Neuronal stem cell (in vitro differentiated cells): ENCODE measurements around the gene C2orf69.

Experiments
- DNase-seq: peaks from one replicate; pipeline ENCODE4 v3.0.0-alpha.2; 2013; ENCODE audit warnings: low spot score
- H2AFZ ChIP-seq: one replicate; pipeline ENCODE4 v1.6.1; 2013; ENCODE audit warnings: mild to moderate bottlenecking, low read length, inconsistent platforms
- H2AK5ac ChIP-seq: 2 replicates; pipeline ENCODE4 v1.6.1; 2013; ENCODE audit warnings: low read depth, mild to moderate bottlenecking, inconsistent platforms, low read length, moderate library complexity, mixed read lengths
- H2BK120ac ChIP-seq: 2 replicates; pipeline ENCODE4 v1.6.1; 2013; ENCODE audit warnings: low read depth, mild to moderate bottlenecking, inconsistent platforms, low read length, moderate library complexity, mixed read lengths
- H2BK12ac ChIP-seq: one replicate; pipeline ENCODE4 v1.6.1; 2013; ENCODE audit warnings: low read length, inconsistent platforms
- H2BK15ac ChIP-seq: 2 replicates; pipeline ENCODE4 v1.6.1; 2013; ENCODE audit warnings: mild to moderate bottlenecking, low read length, inconsistent platforms, mixed read lengths
- H2BK5ac ChIP-seq: one replicate; pipeline ENCODE4 v1.6.1; 2013; ENCODE audit warnings: inconsistent platforms, mild to moderate bottlenecking, low read length, moderate library complexity
- H3K14ac ChIP-seq: one replicate; pipeline ENCODE4 v1.6.1; 2013; ENCODE audit warnings: low read length, inconsistent platforms
- H3K18ac ChIP-seq: 2 replicates; pipeline ENCODE4 v1.6.1; 2013; ENCODE audit warnings: low read length, inconsistent platforms
- H3K23ac ChIP-seq: 2 replicates; pipeline ENCODE4 v1.6.1; 2013; ENCODE audit warnings: low read depth, mild to moderate bottlenecking, mixed read lengths, low read length, inconsistent platforms; ENCODE audit not compliant: poor library complexity
- H3K27ac ChIP-seq: replicated peaks from 3 replicates; pipeline ENCODE4 v1.5.1; 2013; ENCODE audit warnings: low read length, inconsistent platforms
- H3K27me3 ChIP-seq, 3 experiments: 2 replicates each; pipeline ENCODE4 v1.6.1; 2013; ENCODE audit warnings: low read length in 3 of 3, mild to moderate bottlenecking in 2 of 3, inconsistent platforms in 1 of 3, low read depth in 1 of 3, mixed read lengths in 1 of 3, moderate library complexity in 1 of 3; ENCODE audit not compliant: control insufficient read depth in 3 of 3, insufficient read depth in 3 of 3
- H3K36me3 ChIP-seq, 2 donors: replicated peaks in 1 of 2; 2 replicates each; pipeline ENCODE4 v1.6.1; 2013; ENCODE audit warnings: low read length in 2 of 2; ENCODE audit not compliant: control insufficient read depth in 2 of 2, insufficient read depth in 2 of 2
- H3K4ac ChIP-seq: 2 replicates; pipeline ENCODE4 v1.6.1; 2013; ENCODE audit warnings: inconsistent platforms, mild to moderate bottlenecking, low read length, moderate library complexity
- H3K4me1 ChIP-seq, 2 donors: 1 replicate in 1 of 2; 2 replicates in 1 of 2; pipeline ENCODE4 v1.6.1; 2013; ENCODE audit warnings: low read length in 2 of 2, low read depth in 1 of 2; ENCODE audit not compliant: control insufficient read depth in 2 of 2, insufficient read depth in 1 of 2
- H3K4me2 ChIP-seq: one replicate; pipeline ENCODE4 v1.6.1; 2013; ENCODE audit warnings: mild to moderate bottlenecking, low read length, inconsistent platforms; ENCODE audit not compliant: insufficient read depth, poor library complexity, severe bottlenecking
- H3K4me3 ChIP-seq, 2 donors: 2 replicates each; pipeline ENCODE4 v1.5.1; 2013; ENCODE audit warnings: low read length in 2 of 2, mild to moderate bottlenecking in 2 of 2, inconsistent platforms in 1 of 2, moderate library complexity in 1 of 2
- H3K79me1 ChIP-seq: one replicate; pipeline ENCODE4 v1.6.1; 2013; ENCODE audit warnings: low read depth, mild to moderate bottlenecking, inconsistent platforms, low read length, moderate library complexity
- H3K9ac ChIP-seq: one replicate; pipeline ENCODE4 v1.6.1; 2013; ENCODE audit warnings: mild to moderate bottlenecking, low read depth, low read length, inconsistent platforms; ENCODE audit not compliant: poor library complexity
- H3K9me3 ChIP-seq, 2 donors: replicated peaks in 1 of 2; 2 replicates each; pipeline versions ENCODE3 to v1.6.1; 2013; ENCODE audit warnings: low read length in 2 of 2, mild to moderate bottlenecking in 2 of 2, inconsistent platforms in 1 of 2, low read depth in 1 of 2, mixed read lengths in 1 of 2, moderate library complexity in 1 of 2; ENCODE audit not compliant: control insufficient read depth in 2 of 2, insufficient read depth in 1 of 2
- H4K8ac ChIP-seq: one replicate; pipeline ENCODE4 v1.6.1; 2013; ENCODE audit warnings: low read depth, mild to moderate bottlenecking, inconsistent platforms, low read length, moderate library complexity
- H4K91ac ChIP-seq: one replicate; pipeline ENCODE4 v1.6.1; 2013; ENCODE audit warnings: low read length, low read depth, mild to moderate bottlenecking, inconsistent platforms; ENCODE audit not compliant: poor library complexity
- WGBS, 2 donors: extraction: QIAGEN DNeasy Blood & Tissue Kit; methylation state at CpG; one replicate each; pipeline ENCODE4 v1.1.7; 2013; ENCODE audit warnings: missing lambda C conversion rate in 2 of 2, mixed read lengths in 1 of 2; ENCODE audit not compliant: insufficient read length in 2 of 2, insufficient replicate concordance in 1 of 2; ENCODE audit errors: extremely low coverage in 2 of 2; 5-methylcytosine and 5-hydroxymethylcytosine counted together

Gene C2orf69

DNA sequence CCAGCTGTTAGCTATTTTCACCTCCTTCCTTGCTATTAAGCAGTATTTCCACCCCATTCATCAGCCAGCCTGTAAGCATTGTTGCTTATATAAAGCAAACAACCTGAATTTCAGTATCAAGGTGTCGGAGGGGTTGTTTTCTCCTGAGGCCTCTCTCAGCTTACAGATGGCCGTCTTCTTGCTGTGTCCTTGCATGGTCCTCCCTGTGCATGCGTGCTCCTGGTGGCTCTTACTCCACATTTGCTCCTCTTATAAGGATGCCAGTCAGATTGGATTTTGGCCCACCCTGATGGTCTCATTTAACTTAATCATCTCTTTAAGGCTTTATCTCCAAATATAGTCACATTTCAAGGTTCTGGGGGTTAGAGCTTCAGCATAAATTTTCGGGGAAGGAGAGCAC is 46.9 kb downstream of the C2orf69 start:
- H3K79me1 ChIP-seq, result peaks cover 8% of the 10 kb centered on the region
- peaks cover 6 to 60% of the 10 kb centered on the region in 2 donors for H3K36me3 ChIP-seq
- H2AK5ac ChIP-seq, result no peak overlapping the region
- no peak overlapping the region for H3K4me3 ChIP-seq
- H2BK12ac ChIP-seq, result no peak overlapping the region
- no peak overlapping the region for H4K91ac ChIP-seq
- H3K18ac ChIP-seq, result no peak overlapping the region
- H3K23ac ChIP-seq, result no peak overlapping the region
- WGBS, 2 donors, result no CpG with 5 or more reads among the region's 4 CpGs
- H2BK5ac ChIP-seq, result no peak overlapping the region
- H3K27ac ChIP-seq, result no peak overlapping the region
- no peaks in the 10 kb centered on the region for H3K9me3 ChIP-seq
- H3K14ac ChIP-seq, result no peak overlapping the region
- H2AFZ ChIP-seq, result no peak overlapping the region
- H3K9ac ChIP-seq, result no peak overlapping the region
- no peak overlapping the region for H3K4ac ChIP-seq
- H2BK15ac ChIP-seq, result no peak overlapping the region
- H2BK120ac ChIP-seq, result no peak overlapping the region
- no peak for DNase-seq
- H4K8ac ChIP-seq, result no peak overlapping the region
- peaks cover 3 to 8% of the 10 kb centered on the region in 2 donors for H3K4me1 ChIP-seq
- no peaks in the 10 kb centered on the region for H3K27me3 ChIP-seq
- no peak overlapping the region for H3K4me2 ChIP-seq

DNA sequence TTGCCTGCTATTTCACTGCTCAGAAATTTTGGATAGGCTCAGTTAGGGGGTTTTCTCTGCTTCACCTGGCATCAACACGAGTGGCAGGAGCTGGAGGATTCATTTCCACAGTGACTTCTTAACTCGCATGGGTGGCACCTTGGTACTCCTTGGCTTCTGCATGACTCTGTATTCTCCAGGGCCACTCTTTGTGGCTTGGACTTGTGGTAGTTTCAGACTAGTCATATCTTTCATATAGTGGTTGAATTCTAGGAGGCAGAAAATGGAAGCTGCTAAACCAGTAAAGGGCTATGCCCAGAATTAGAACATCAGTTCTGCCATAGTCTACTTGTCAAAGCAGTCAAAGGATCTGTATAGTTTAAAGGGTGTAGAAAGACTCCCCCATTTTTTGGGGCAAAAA is 51.1 kb downstream of the C2orf69 start:
- Histone ChIP-seq H3K36me3 (peaks cover 8 to 95% of the 10 kb centered on the region in 2 donors), H2BK120ac (no peak overlapping the region), H2BK15ac (no peak overlapping the region), H3K79me1 (no peaks in the 10 kb centered on the region), H3K4me2 (no peak overlapping the region), H2AK5ac (no peak overlapping the region), H3K4me1 (peaks cover 2% of the 10 kb centered on the region in 2 donors), H3K4me3 (no peak overlapping the region), H3K9me3 (no peaks in the 10 kb centered on the region), H2BK5ac (no peak overlapping the region), H3K27ac (no peak overlapping the region), H2BK12ac (no peak overlapping the region), H3K14ac (no peak overlapping the region), H4K91ac (no peak overlapping the region), H2AFZ (no peak overlapping the region), H4K8ac (no peak overlapping the region), H3K18ac (no peak overlapping the region), H3K27me3 (no peaks in the 10 kb centered on the region), H3K9ac (no peak overlapping the region), H3K23ac (no peak overlapping the region), H3K4ac (no peak overlapping the region)
- WGBS, 2 donors, result no CpG with 5 or more reads among the region's 2 CpGs
- DNase-seq, result no peak

DNA sequence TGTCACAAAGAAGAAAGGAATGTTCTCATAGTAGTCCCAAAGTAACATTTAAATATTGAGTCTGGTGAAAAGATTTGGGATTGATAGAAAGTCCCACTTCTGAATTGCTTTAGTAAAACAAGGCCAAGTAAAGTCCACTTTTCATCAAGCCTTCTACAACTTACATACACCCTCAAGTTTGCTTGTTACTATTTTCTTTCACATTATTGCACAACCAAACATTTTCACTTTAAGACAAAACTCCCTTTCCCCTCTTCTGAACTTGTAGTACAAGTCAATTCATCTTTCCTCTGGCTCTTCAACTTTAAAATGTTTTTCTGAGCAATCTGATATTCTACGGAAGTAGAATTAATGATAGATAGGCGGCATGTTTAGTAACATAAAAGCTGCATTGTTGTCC is 55.3 kb downstream of the C2orf69 start:
- Histone ChIP-seq H3K79me1 (no peaks in the 10 kb centered on the region), H2AK5ac (no peak overlapping the region), H3K14ac (no peak overlapping the region), H3K4me3 (no peak overlapping the region), H3K4me1 (no peaks in the 10 kb centered on the region), H3K27me3 (no peaks in the 10 kb centered on the region), H2BK15ac (no peak overlapping the region), H2AFZ (no peak overlapping the region), H3K27ac (no peak overlapping the region), H3K36me3 (peaks cover 4 to 75% of the 10 kb centered on the region in 2 donors), H3K23ac (no peak overlapping the region), H2BK12ac (no peak overlapping the region), H3K4ac (no peak overlapping the region), H2BK5ac (no peak overlapping the region), H4K8ac (no peak overlapping the region), H3K9me3 (no peaks in the 10 kb centered on the region), H3K4me2 (no peak overlapping the region), H3K18ac (no peak overlapping the region), H3K9ac (no peak overlapping the region), H2BK120ac (no peak overlapping the region), H4K91ac (no peak overlapping the region)
- DNase-seq, result no peak
- no CpG with 5 or more reads among the region's 2 CpGs for WGBS, 2 donors

DNA sequence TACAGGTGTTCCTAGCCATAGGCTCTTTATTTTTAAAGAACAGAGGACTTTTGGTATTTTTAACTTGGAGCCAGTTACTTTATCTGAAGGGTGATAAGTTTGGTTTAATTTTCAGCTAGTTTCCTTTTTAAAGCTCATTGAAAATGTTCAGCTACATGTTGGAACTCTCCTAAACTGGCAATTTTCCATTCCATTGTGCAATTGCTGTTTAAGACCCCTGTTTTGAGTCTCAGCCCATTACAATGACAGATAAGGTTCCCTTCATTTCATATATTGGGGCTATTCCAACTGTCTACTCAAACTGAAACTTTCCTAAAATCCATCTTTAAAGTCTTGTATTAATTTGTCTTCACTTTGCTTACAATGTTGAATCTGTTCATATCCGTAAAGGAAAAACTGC is 55.9 kb downstream of the C2orf69 start:
- WGBS, 2 donors, result no CpG with 5 or more reads among the region's 1 CpG
- Histone ChIP-seq H3K9me3 (no peaks in the 10 kb centered on the region), H2BK5ac (no peak overlapping the region), H3K27me3 (no peaks in the 10 kb centered on the region), H2BK120ac (no peak overlapping the region), H2BK15ac (no peak overlapping the region), H3K4me2 (no peak overlapping the region), H2AK5ac (no peak overlapping the region), H3K9ac (no peak overlapping the region), H3K14ac (no peak overlapping the region), H3K4me1 (no peaks in the 10 kb centered on the region), H2AFZ (no peak overlapping the region), H3K27ac (no peak overlapping the region), H4K8ac (no peak overlapping the region), H3K18ac (no peak overlapping the region), H3K23ac (no peak overlapping the region), H3K36me3 (peaks cover 4 to 70% of the 10 kb centered on the region in 2 donors), H3K4me3 (no peak overlapping the region), H3K79me1 (no peaks in the 10 kb centered on the region), H3K4ac (no peak overlapping the region), H2BK12ac (no peak overlapping the region), H4K91ac (no peak overlapping the region)
- no peak for DNase-seq
